22Rv1 (cell line): Measurements from ENCODE around the gene SKI.

ENCODE experiments used
- ZFX ChIP-seq: fragments of 450-650 bp; IDR thresholded peaks from 2 replicates; pipeline ENCODE4 v1.6.1; 2017; ENCODE audit warnings: antibody characterized with exemption, borderline replicate concordance
- TF ChIP-seq, protein P1 (sequence below): fragments of 450-650 bp; IDR thresholded peaks from 2 replicates; pipeline ENCODE4 v1.5.1; 2017; ENCODE audit warnings: mild to moderate bottlenecking

DNA sequence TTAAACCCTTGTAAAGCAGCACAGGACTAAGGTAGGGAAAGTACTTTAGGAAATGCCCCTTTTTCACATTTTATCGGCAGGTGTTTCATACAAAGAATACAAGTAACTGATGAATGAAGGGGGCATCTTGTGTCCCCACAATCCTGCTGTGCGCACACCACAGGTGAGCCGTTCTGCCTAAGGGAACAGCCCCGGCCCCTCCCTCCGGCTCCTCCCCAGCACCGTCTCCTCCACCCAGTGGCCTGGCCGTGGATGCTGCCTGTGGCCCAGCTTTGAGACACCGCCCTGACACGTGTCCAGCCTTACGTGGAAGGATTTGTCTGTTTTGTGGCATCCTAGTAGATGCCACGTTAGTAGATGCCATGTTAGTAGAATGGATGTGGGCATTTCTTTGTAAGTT lies 46.4 kb upstream of the SKI start:
- TF ChIP-seq, protein P1, sequence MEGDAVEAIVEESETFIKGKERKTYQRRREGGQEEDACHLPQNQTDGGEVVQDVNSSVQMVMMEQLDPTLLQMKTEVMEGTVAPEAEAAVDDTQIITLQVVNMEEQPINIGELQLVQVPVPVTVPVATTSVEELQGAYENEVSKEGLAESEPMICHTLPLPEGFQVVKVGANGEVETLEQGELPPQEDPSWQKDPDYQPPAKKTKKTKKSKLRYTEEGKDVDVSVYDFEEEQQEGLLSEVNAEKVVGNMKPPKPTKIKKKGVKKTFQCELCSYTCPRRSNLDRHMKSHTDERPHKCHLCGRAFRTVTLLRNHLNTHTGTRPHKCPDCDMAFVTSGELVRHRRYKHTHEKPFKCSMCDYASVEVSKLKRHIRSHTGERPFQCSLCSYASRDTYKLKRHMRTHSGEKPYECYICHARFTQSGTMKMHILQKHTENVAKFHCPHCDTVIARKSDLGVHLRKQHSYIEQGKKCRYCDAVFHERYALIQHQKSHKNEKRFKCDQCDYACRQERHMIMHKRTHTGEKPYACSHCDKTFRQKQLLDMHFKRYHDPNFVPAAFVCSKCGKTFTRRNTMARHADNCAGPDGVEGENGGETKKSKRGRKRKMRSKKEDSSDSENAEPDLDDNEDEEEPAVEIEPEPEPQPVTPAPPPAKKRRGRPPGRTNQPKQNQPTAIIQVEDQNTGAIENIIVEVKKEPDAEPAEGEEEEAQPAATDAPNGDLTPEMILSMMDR: no peak
- no peak for TF ChIP-seq ZFX
